GM18951 (cell line): ENCODE data around the gene CYREN.

Source experiments
- POLR2A ChIP-seq: IDR thresholded peaks from 4 replicates; pipeline ENCODE4 v1.6.1; 2011; ENCODE audit warnings: mild to moderate bottlenecking; ENCODE audit not compliant: insufficient read length, insufficient read depth; ENCODE audit errors: extremely low read depth
- in situ Hi-C: fragments of 300-500 bp; cut with MboI; formaldehyde crosslinking; loops from one replicate; pipeline ENCODE4 v1.12.0; 2022; ENCODE audit warnings: low sequenced_read_pairs, mixed read lengths, inconsistent platforms; ENCODE audit not compliant: unreplicated experiment

The CYREN gene

DNA sequence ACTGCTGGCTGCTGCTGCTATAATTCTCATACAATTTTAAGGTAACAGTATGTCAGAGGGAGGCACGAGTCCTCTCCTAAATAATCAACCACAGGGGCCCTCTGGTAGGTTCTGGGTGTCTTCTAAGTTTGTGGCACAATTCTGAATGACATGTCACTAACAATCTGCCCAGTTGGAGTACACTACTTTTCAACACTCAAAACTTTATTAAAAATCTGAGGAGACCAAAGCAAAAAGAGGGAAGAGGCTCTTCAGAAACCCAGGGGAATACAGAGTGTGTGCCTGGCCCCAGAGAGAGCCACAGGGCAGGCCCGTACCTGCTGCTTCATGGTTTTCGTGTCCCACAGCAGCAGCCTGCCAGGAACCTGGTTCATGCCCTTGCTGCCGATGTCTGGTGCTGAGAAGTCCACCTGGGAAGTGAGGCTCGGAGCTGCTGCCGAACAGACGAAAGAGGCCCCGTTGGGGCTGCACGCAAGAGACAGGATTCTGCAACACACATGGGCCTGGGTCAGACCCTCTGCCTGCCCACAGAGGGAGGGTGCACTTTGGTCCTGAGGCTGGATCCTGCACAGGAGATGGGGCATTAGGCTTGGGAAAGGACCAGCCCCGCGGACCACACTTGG, 22.5 kb upstream of the CYREN start:
- in situ Hi-C loops = no loop called here
- TF ChIP-seq POLR2A = no peak

GRCh38 chr7:135190703-135191102, 20.2 kb upstream of the CYREN start:
- in situ Hi-C loops = no loop called here
- no peak for TF ChIP-seq POLR2A

DNA sequence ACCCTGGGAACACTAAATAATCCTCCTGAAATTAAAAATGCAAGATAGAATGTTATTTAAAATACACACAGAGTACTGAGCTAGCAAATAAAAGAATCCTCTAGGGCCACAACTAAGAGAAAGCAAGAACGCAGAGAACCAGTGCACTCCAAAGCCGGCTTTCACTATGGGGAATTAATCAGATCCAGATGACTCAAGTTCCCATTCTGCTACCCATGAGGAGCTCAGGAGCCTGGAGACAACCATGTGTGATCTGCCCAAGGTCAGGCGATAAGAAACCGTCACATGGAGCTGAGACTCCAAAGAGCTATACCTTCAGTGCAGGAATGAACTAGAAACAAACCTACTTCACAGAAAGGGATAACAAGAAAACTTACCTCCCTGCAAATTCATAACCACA, 19.5 kb upstream of the CYREN start:
- in situ Hi-C loops = no loop called here
- TF ChIP-seq POLR2A = no peak

GRCh38 chr7:135189221-135189662, 18.7 kb upstream of the CYREN start:
- in situ Hi-C loops = no loop called here
- no peak for TF ChIP-seq POLR2A

GRCh38 chr7:135188298-135188984, 17.9 kb upstream of the CYREN start:
- in situ Hi-C loops = no loop called here

DNA sequence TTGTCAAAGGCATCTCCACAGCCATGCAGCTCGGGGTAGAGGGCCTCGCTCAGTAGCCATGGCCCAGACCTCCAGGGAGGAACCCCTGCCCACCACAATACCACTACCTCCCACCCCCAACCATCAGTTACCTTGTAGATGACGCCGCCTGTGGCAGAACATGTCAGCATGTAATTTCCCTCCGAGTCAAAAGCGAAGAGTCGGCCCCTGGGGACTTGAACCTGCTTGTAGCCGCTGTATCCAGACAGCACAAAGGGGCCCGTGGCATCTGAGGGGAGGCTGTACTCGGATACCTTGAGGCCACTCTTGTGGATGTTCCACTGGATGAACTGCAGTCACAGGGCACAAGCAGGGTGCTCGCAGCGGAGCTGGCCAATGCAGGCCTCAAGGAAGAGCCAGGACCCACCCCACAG, 16.3 kb upstream of the CYREN start:
- in situ Hi-C loops = no loop called here
- TF ChIP-seq POLR2A = peak; percentile 32

More at GRCh38 chr7:135188298-135188984, 17.9 kb upstream of the CYREN start:
- TF ChIP-seq POLR2A = no peak

DNA sequence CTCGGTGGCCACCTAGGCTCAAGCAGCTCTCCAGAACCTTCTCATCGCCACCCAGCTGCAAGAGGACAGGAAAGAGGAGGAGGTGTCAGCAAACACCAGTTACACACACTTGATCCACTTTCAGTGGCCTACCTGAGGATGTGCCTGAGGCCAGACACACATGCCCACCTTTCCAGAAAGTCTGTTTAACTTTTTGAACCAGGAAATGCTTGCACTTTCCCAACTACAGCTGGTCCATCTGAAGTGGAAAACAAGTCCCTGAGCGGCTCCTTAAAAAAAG, 15.7 kb upstream of the CYREN start:
- in situ Hi-C loops = no loop called here
- no peak for TF ChIP-seq POLR2A

- no peak for TF ChIP-seq POLR2A
- in situ Hi-C loops = no loop called here
Observed at GRCh38 chr7:135185471-135186260, 15.2 kb upstream of the CYREN start.

DNA sequence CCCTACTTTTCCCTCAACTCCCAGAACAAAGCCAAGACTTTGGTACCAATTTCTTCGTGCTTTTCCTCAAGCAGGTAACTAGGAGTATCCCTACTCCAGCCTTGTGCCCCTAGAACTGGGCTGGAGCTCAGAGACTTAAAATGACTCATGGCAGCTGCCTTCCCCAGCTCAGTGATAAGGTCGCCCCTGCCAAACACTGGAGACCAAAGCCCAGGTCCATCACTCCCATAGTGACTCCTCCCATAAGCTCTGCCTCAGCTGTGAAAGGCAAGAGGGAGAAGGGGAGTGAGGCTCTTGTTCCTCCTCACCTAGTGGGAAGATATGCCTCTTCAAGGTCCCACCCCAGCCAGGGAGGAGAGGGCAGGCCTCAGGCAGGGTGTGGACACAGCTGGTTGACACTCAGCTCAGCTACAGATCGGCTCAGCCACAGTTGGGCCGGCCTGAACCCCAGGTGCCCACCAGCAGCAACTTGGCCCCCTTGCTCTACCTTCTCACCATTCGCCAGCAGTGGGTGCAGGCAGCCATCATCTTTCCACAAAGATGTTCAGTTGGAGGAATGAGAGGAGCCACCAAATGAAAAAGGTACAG, 13.8 kb upstream of the CYREN start:
- peak; percentile 18 for TF ChIP-seq POLR2A
- in situ Hi-C loops = no loop called here

DNA sequence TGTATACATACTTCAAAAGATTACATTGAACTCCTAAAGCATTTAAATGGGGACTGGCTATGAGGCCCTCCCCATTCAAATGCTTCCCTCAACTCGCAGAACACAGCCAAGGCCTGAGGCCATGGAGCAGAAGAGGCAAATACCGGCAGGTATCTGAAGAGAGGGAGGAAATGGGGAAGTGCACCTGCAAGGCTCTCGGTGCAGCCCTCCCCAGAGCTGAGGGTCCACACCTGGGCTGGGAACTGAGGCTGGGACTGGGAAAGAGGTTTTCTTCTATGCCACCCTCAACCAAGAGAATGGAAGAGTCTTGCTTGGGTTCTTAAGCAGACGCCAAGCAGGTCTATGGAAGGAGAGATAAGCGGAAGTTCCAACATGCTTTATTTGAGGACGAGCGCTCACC, 13.0 kb upstream of the CYREN start:
- TF ChIP-seq POLR2A = no peak
- in situ Hi-C loops = no loop called here

DNA sequence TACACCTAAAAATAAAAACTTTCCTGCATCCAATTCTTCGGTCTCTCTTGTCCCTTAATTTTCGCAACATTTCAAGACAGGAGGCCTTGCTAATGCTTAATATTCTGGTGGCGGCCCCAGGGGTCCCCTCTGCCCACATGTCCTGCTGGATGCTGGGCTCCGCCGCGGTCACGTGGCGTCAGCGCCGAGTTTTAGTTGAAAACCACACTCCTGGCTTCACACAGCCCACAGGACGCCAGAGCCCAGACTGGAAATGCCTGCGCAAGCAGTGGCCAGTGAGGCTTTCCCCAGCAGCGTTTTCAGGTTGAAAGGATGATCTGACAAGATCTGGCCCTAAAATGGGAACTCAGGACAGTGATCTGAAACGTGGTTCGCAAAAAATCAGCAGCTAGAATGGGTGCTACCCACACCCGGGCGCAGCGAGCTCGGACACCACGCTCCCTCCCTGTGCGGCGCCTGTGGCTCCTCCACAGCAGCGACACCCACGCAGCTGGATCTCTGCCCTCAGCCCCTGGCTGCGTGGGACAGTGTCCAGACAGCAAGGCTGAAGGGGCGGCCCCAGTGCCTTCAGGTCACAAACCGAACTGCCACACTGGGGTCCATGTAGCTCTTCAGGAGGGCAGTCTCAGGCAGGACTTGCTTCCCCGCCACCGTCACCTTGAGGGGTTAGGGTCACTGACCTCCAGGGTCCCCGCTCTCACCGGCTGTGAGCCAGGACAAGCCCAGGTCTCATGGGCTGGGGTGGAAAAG, 11.6 kb upstream of the CYREN start:
- in situ Hi-C loops = no loop called here
- peak; percentile 13 for TF ChIP-seq POLR2A

GRCh38 chr7:135181261-135181928, 10.9 kb upstream of the CYREN start:
- in situ Hi-C loops = no loop called here
- TF ChIP-seq POLR2A = no peak
